Keratinocyte (primary cell): Measurements from ENCODE around the gene TMEM151A. TPM values are rescaled to one million over a fixed set of nuclear protein-coding genes. Genes with fewer than 3 reads are reported as not detected.

Experiments
- DNase-seq: peaks from one replicate; pipeline ENCODE4 v3.0.0-alpha.2; 2011; ENCODE audit warnings: low read depth, missing footprints, low spot score
- FAIRE-seq: peaks from 2 replicates; lab custom pipeline; 2011; peaks lifted over from hg19 to GRCh38; lab: Jason Lieb, UNC
- H2AFZ ChIP-seq: 2 replicates; pipeline ENCODE4 v1.6.0; 2012; ENCODE audit warnings: low read length, control low read depth, inconsistent platforms; ENCODE audit not compliant: control insufficient read depth
- H3K27ac ChIP-seq: 2 replicates; pipeline ENCODE4 v1.5.1; 2011; ENCODE audit warnings: low read length; ENCODE audit not compliant: control insufficient read depth, insufficient read depth
- H3K27me3 ChIP-seq: 3 replicates; pipeline ENCODE4 v1.6.0; 2011; ENCODE audit warnings: low read length; ENCODE audit not compliant: control insufficient read depth, insufficient read depth; ENCODE audit errors: extremely low read depth
- H3K36me3 ChIP-seq, 2 experiments: 2 replicates in 1 of 2; 3 replicates in 1 of 2; pipeline ENCODE4 v1.5.1; 2011; ENCODE audit warnings: low read length in 2 of 2, mild to moderate bottlenecking in 1 of 2; ENCODE audit not compliant: control insufficient read depth in 2 of 2, insufficient read depth in 2 of 2; ENCODE audit errors: extremely low read depth in 1 of 2
- H3K4me1 ChIP-seq: 3 replicates; pipeline ENCODE4 v1.5.1; 2011; ENCODE audit warnings: low read length; ENCODE audit not compliant: control insufficient read depth, insufficient read depth; ENCODE audit errors: extremely low read depth
- H3K4me2 ChIP-seq: 3 replicates; pipeline ENCODE4 v1.6.0; 2011; ENCODE audit warnings: low read depth, low read length; ENCODE audit not compliant: control insufficient read depth, insufficient read depth; ENCODE audit errors: extremely low read depth
- H3K4me3 ChIP-seq, 3 experiments: fragments of 200-600 bp in 1 of 3; sonication (generic) in 1 of 3; 2 replicates in 2 of 3; 3 replicates in 1 of 3; pipeline ENCODE4 v1.5.1; 2011 to 2016; ENCODE audit warnings: low read length in 3 of 3, mild to moderate bottlenecking in 3 of 3, control low read depth in 2 of 3, inconsistent platforms in 1 of 3, low read depth in 1 of 3, mixed read lengths in 1 of 3, mixed run types in 1 of 3, moderate library complexity in 1 of 3; ENCODE audit not compliant: control insufficient read depth in 2 of 3, insufficient read depth in 2 of 3; ENCODE audit errors: extremely low read depth in 1 of 3
- H3K79me2 ChIP-seq: 2 replicates; pipeline ENCODE4 v1.6.0; 2012; ENCODE audit warnings: low read length; ENCODE audit not compliant: control insufficient read depth, insufficient read depth
- H3K9ac ChIP-seq: 3 replicates; pipeline ENCODE4 v1.6.0; 2011; ENCODE audit warnings: low read length; ENCODE audit not compliant: control insufficient read depth, insufficient read depth; ENCODE audit errors: extremely low read depth
- H3K9me1 ChIP-seq: 3 replicates; pipeline ENCODE4 v1.6.0; 2011; ENCODE audit warnings: low read length; ENCODE audit not compliant: control insufficient read depth, insufficient read depth; ENCODE audit errors: extremely low read depth
- H3K9me3 ChIP-seq: 2 replicates; pipeline ENCODE4 v1.5.1; 2012; ENCODE audit warnings: low read depth, low read length; ENCODE audit not compliant: control insufficient read depth
- H4K20me1 ChIP-seq: 3 replicates; pipeline ENCODE4 v1.6.0; 2011; ENCODE audit warnings: low read length; ENCODE audit not compliant: control insufficient read depth, insufficient read depth; ENCODE audit errors: extremely low read depth
- EZH2 ChIP-seq: IDR thresholded peaks from one replicate; pipeline ENCODE4 v1.6.1; 2012; ENCODE audit warnings: inconsistent platforms, mild to moderate bottlenecking, low read length, moderate library complexity
- dilution Hi-C: fragments of 300-500 bp; cut with MboI; formaldehyde crosslinking; loops from one replicate; pipeline ENCODE4 v1.7.0; 2020; ENCODE audit warnings: low sequenced_read_pairs; ENCODE audit not compliant: extremely low pct_ligation_motif_present
- polyA plus RNA-seq, 5 experiments: library from polyadenylated mRNA; depleted of rRNA in 3 of 5; stranded (reverse) in 3 of 5; stranded (forward) in 1 of 5; unstranded in 1 of 5; fragments of >200 nt; gene quantifications; 1 replicate in 1 of 5; 2 replicates in 3 of 5; 3 replicates in 1 of 5; pipeline versions ENCODE4 v1.2.1 to v1.2.3, GENCODE V29; 2011 to 2012; ENCODE audit warnings: missing spikeins in 2 of 5, low read depth in 1 of 5, low replicate concordance in 1 of 5
- TF ChIP-seq, protein P1 (sequence below), 3 experiments: IDR thresholded peaks in 1 of 3; conservative IDR thresholded peaks in 1 of 3; optimal IDR thresholded peaks in 1 of 3; 2 replicates in 2 of 3; 3 replicates in 1 of 3; pipeline versions ENCODE3 to v1.5.1; 2011; ENCODE audit warnings: low read length in 3 of 3, mild to moderate bottlenecking in 3 of 3, moderate library complexity in 2 of 3, control low read depth in 1 of 3, inconsistent platforms in 1 of 3; ENCODE audit not compliant: insufficient read depth in 2 of 3; ENCODE audit errors: extremely low read depth in 1 of 3

TMEM151A gene
- polyA plus RNA-seq, 1 donor (not counting 4 experiments of a cell fraction or from before 2014, with no cell fraction given) = not detected

DNA sequence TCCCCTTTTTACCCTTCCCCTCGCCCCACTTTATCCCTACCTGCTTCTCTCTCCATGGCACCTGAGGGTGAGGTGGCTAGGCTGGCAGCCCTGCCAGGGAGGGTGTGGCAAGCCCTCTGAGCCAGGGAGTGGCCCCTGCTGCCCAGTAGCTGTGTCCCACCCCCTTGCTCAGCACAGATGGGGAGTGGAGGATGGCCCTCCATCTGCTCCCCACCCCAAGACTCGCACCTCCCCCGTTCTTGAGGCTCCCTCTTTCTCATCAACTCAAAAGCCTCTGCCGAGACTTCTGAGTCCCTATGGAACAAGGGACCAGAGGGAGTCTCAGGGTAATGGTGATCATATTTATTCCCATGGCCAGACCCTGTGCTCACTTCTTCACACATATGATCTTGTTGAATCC lies 1.7 kb downstream of the TMEM151A start:
- Histone ChIP-seq H3K9me3 (no peaks in the 10 kb centered on the region), H3K4me1 (peaks cover 7% of the 10 kb centered on the region), H3K4me3 (no peak overlapping the region), H3K9ac (no peak overlapping the region), H3K27ac (no peak overlapping the region), H3K79me2 (peaks cover 4% of the 10 kb centered on the region), H3K9me1 (no peaks in the 10 kb centered on the region), H4K20me1 (no peaks in the 10 kb centered on the region), H3K27me3 (peaks cover 29% of the 10 kb centered on the region), H2AFZ (no peak overlapping the region), H3K36me3 (no peaks in the 10 kb centered on the region), H3K4me2 (no peak overlapping the region)
- no peak for FAIRE-seq
- no peak for DNase-seq
- dilution Hi-C loops = no loop called here
- TF ChIP-seq, protein P1, sequence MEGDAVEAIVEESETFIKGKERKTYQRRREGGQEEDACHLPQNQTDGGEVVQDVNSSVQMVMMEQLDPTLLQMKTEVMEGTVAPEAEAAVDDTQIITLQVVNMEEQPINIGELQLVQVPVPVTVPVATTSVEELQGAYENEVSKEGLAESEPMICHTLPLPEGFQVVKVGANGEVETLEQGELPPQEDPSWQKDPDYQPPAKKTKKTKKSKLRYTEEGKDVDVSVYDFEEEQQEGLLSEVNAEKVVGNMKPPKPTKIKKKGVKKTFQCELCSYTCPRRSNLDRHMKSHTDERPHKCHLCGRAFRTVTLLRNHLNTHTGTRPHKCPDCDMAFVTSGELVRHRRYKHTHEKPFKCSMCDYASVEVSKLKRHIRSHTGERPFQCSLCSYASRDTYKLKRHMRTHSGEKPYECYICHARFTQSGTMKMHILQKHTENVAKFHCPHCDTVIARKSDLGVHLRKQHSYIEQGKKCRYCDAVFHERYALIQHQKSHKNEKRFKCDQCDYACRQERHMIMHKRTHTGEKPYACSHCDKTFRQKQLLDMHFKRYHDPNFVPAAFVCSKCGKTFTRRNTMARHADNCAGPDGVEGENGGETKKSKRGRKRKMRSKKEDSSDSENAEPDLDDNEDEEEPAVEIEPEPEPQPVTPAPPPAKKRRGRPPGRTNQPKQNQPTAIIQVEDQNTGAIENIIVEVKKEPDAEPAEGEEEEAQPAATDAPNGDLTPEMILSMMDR (optimal IDR thresholded peaks at IDR 0.05 in 1 of 3, IDR thresholded peaks at IDR 0.05 in 1 of 3, conservative IDR thresholded peaks at IDR 0.05 in 1 of 3; ENCODE audit: extremely low read depth in 1 of 3, insufficient read depth in 2 of 3, low read length in 3 of 3) = no peak
- no peak for TF ChIP-seq EZH2

DNA sequence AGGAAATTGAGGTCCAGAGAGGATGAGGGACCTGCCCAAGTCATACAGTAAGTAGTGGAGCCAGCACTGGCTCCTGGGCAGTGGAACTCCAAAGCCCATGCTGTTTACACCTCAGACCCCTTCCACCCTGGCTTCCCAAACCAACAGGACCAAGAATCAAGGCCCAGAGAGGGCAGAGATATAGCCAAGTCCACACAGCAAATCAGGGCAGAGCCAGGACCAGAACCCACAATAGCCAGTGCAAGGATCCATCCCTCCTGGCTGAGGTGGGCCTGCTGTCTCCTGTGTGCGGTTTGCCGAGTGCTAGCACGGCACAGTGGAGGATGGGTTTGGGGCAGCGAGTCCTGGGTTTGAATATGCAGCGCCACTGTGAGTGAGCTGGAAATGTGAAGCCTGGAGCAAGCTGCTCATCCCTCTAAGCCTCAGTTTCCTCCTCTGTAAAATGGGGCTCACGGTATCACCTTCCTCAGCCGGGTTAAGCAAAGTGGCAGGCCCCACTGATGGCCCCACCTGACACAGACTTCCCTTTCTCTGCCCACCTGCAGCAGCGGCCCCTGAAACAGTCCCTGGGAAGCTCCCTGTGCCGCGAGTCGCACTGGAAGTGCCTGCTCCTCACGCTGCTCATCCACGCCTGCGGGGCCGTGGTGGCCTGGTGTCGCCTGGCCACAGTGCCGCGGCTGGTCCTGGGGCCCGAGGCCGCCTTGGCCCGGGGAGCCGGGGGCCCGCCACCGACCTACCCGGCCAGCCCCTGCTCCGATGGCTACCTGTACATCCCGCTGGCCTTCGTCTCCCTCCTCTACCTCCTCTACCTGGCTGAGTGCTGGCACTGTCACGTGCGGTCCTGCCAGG lies 2.3 kb downstream of the TMEM151A start:
- no peak overlapping the region for H3K4me2 ChIP-seq
- FAIRE-seq (no peak), DNase-seq (no peak)
- no peak overlapping the region for H2AFZ ChIP-seq
- peaks cover 7% of the 10 kb centered on the region for H3K4me1 ChIP-seq
- no peaks in the 10 kb centered on the region for H3K79me2 ChIP-seq
- dilution Hi-C loops = no loop called here
- H3K4me3 ChIP-seq = no peak overlapping the region
- H3K9ac ChIP-seq = no peak overlapping the region
- no peak overlapping the region for H3K27ac ChIP-seq
- no peaks in the 10 kb centered on the region for H3K9me1 ChIP-seq
- H3K27me3 ChIP-seq = peaks cover 29% of the 10 kb centered on the region
- H4K20me1 ChIP-seq = no peaks in the 10 kb centered on the region
- no peaks in the 10 kb centered on the region for H3K36me3 ChIP-seq
- TF ChIP-seq, protein P1 (optimal IDR thresholded peaks at IDR 0.05 in 1 of 3, IDR thresholded peaks at IDR 0.05 in 1 of 3, conservative IDR thresholded peaks at IDR 0.05 in 1 of 3; ENCODE audit: extremely low read depth in 1 of 3, insufficient read depth in 2 of 3, low read length in 3 of 3) = no peak
- no peak for TF ChIP-seq EZH2
- H3K9me3 ChIP-seq = no peaks in the 10 kb centered on the region
